Right renal cortex interstitium (tissue), 3 donors: ENCODE results near the gene CFDP1. TPM values are rescaled to one million over a fixed set of nuclear protein-coding genes. Genes with fewer than 3 reads are reported as not detected.
"Not testable (repeated sequence)": the region's sequence is repeated elsewhere in the genome, so short reads cannot be mapped to it uniquely, and the experiment has no call there.

Experiments used
- DNase-seq, 3 donors: peaks; one replicate each; pipeline ENCODE4 v3.0.0-alpha.2; 2013; ENCODE audit warnings: low read depth in 3 of 3, low spot score in 2 of 3
- polyA plus RNA-seq, 3 donors: library from polyadenylated mRNA; unstranded; fragments of 120-200 nt; gene quantifications; one replicate each; pipeline ENCODE4 v1.2.1, GENCODE V29; 2013; ENCODE audit not compliant: insufficient read length in 3 of 3

Gene CFDP1
- polyA plus RNA-seq, 3 donors = 202 to 221 (median 203) TPM

DNA sequence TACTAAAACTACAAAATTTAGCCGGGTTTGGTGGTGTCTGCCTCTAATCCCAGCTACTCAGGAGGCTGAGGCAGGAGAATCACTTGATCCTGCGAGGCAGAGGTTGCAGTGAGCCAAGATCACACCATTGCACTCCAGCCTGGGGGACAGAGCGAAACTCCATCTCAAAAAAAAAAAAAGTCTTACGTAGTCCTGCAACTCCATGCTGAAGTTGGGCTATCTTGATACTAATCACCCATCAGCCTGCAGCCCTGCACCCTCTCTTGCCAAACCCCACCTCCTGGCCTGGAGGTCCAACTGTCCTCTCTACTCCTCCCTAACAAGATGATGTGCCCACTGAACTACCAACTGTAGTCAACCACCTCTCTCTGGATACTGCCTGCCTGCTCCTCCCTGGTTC, 26.4 kb upstream of the CFDP1 start:
- no peak for DNase-seq

DNA sequence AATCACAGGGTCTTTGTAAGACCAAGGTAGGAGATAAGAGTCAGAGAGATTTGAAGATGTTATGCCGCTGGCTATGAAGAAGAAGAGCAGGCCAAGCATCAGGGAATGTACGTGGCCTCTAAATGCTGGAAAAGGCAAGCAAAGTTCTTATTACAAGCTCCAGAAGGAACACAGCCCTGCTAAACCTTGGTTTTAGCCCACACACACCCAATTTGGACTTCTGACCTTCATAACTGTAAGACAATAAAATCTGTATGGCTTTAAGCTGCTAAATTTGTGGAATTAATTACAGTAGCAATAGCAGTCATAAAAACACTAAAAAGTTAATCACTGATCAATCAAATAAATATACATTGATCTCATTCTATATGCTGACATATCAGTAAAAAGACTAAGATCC, 25.1 kb upstream of the CFDP1 start:
- no peak for DNase-seq

DNA sequence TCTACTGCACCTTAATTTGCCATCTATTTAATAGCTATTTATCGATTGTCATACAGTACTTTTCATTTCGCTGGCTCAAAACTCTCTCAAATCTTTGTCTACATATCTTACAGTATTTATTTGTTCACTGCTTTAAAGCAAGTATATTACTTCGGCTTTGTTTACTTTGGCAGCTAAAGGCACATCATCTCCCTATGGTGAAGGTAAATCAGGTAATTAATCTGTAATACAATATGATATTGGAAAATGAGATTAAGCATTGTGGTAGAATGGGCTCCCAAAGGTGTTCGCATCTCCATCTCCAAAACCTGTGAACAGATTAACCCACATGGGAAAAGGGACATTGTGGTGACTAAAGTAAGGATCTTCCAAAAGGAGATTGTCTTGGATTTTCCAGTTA, 24.7 kb upstream of the CFDP1 start:
- DNase-seq = no peak

DNA sequence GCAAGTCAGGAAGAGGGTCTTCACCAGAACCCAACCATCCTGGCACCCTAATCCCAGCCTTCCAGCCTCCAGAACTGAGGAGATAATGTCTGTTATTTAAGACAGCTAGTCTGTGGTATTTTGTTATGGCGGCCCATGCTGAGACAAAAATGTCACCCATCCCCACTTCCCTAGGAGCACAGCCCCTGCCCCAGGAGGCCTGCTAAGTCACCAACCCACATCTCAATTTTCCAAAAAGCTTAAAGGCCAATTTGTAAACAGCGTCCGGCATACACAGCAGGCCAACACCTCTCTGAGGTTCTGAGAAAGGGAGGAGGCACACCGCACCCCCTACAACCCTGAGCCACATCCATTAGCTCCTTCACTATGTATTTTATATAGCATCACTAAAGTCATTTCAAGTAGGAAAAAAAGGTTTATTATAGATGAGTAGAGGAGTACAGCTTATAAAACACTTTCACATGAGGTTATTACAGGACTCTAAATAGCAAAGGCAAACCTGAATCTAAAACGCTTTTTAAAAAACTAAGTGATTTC, 24.2 kb upstream of the CFDP1 start:
- no peak for DNase-seq

DNA sequence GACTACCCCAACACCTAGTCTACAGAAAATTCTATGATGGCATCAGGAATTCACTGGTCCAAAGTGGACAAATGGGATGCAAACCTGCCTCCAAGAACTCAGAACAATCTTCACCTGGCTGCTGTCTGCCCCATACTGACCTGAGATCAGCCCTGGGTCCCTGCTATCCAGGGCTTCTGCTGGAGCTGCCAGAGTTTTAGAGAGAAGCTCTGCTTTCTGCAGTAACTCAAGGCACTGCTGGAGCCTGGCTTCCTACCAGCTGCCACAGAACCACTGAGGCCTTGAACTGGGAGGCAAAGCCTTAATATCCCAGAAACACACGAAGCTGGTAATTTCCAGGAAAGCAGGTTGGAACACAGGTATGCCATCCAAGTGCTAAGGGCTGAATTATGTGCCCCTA, 23.7 kb upstream of the CFDP1 start:
- DNase-seq = no peak

DNA sequence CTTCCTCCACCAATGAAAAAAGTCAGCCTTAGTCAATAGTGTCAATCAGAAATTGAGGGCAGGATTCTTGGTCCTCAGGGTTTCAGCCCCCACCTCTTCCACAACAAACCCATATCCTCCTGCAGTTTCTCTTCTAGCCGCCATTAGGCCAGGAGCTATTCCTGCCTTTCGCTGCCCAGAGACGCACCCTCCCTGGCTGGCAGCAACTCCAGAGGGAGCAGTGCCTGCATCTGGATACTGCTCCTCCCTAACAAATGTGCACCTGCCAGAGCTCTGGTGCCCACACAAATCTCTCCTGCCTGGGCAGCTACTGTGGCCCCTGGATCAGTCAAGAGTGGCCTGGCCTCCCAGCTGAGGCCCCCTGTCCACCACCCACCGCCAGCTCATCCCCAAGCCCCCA, 23.2 kb upstream of the CFDP1 start:
- DNase-seq = not testable (repeated sequence)

DNA sequence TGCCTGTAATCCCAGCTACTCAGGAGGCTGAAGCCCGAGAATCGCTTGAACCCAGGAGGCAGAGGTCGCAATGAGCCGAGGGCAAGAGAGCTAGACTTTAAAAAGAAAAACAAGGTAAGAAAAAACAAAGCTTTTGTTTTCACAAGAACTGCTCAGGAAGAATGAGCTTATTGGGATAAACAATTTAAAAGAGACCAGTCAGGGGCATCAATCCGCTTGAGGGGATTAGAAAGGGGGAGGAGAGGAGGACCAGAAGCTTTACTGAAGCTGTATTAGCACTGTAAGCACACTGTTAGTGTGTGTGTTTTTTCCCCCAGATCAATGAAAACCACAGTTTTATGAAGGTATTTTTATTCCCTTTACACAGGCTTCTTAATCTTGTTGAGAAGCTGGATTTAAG, 22.4 kb upstream of the CFDP1 start:
- no peak for DNase-seq

DNA sequence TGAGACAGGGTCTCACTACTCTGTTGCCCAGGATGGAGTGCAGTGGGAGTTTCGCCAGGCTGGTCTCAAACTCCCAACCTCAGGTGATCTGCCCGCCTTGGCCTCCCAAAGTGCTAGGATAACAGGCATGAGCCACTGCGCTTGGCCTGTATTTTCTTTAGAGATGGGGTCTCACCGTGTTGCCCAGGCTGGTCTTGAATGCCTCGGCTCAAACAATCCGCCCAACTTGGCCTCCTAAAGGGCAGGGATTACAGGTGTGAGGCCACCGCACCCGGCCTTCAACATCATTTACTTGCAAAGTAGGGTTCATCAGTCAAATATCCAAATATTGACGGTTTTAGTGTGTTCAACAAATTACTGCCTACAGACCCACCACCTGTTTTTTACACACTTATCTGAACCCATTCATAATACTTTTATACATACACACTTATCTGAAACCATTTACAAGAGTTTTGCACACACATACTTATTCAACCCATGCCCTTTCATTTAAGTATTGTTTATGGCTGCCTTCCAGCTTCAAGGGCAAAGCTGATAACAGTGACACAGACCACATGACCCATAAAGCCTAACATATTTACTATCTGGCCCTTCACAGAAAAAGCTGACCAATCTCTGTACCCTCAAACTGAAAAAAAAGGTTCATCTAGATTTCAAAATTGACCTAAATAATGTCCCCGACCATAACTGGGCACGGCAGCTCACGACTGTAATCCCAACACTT, 19.3 kb upstream of the CFDP1 start:
- DNase-seq = no peak

DNA sequence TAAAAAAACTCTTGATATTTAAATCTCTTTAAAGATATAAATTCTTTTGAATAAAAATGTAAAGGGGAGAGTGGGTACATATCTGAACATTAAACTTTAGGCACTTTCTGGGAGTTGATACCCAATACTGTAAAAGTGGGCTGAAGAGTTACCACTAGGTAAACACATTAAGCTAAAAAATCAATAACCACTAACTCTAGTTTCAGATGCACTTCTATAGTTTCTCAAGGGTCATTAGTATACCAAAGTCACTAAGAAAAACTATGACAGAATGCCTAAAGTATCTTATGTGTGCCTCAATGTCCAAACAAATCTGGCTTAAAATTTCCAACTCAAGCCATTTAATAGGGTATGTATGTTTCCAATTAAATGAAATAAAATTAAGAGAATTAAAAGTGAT, 13.1 kb upstream of the CFDP1 start:
- no peak for DNase-seq

DNA sequence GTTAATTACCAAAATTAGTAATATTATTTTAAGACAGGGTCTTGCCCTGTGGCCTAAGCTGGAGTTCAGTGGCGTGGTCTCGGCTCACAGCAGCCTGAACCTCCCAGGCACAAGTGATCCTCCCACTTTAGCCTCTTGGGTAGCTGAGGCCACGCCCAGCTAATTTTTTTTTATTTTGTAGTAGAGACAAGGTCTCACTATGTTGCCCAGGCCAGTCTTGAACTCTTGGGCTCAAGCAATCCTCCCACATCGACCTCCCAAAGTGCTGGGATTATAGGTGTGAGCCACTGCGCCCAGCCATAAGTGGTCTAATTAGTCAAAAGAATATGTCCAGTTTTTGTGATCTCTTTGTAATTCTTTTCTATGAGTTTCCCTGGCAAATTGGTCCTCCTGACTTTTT, 12.0 kb upstream of the CFDP1 start:
- no peak for DNase-seq

DNA sequence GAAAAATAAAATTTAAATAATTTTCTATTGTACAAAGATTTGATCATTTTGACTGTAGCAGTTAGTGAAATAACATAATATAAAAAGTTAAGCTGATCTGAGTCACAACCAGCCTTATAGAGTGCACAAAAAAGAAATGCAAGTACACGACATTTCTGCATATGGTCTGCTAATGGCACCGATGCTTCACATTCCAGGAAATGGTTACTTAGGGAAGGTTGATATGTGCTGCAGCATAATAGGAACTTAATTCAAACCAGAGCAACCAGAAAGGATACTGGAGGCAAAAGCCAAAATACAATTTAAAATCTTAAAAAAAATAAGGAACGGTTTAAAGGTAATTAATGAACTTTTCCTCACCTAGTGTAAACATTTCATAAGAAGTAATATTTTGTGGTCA, 10.0 kb upstream of the CFDP1 start:
- no peak for DNase-seq

DNA sequence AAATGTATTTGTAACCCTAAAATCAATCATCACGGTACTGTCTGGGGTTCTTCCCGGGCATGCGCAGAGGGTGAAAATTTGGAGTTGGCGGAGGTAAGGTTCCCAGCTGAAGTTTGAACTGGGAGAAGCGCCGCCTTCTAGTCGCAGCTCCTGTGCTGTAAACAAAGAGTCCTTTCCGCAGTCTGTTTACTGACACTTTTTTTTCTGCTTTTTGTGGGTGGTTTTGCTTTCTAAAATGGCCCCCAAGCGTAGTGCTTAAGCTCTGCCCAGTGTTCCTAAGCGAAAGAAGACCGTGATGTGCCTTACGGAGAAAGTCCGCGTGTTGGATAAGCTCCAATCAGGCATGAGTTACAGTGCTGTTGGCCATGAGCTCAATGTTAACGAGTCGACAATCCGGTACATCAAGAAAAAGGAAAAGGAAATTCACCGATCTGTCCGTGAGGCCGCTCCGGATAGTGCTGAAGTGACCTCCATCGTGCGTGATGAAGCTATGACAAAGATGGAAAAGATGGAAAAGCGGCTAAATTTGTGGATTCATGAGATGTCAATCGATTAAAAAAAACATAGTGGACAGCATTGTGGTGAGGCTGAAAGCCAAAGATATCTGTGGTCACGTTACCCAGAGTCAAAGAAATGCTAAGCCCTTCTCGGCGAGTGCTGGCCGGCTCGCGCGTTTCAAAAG, 570 bp upstream of the CFDP1 start:
- DNase-seq = peak; percentile 88 to 91 (median 89)

DNA sequence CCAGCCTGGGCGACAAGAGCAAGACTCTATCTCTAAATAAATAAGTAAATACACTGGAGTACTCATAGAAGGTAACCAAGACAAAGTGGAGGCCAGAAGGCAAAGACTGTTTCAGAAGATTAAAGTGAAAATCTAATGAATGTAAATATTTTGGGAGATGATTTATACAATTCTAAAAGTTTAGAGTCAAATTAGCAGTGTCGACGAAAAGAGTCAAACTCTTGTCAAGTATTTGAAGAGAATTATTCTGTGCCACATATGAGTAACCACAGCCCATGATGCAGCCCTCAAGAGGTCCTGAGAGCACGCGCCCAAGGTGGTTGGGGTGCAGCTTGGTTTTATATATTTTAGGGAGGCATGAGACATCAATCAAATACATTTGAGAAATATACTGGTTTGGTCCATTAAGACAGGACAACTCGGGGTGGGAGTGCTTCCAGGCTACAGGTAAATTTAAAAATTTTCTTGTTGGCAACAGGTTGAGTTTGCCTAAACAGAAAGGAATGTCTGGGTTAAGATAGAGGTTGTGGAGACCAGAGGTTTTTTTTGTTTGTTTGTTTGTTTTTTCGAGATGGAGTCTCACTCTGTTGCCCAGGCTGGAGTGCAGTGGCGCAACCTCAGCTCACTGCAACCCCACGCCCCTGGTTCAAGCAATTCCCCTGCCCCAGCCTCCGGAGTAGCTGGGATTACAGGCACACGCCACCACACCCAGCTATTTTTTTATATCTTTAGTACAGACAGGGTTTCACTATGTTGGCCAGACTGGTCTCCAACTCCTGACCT, 3.5 kb downstream of the CFDP1 start:
- no peak for DNase-seq

DNA sequence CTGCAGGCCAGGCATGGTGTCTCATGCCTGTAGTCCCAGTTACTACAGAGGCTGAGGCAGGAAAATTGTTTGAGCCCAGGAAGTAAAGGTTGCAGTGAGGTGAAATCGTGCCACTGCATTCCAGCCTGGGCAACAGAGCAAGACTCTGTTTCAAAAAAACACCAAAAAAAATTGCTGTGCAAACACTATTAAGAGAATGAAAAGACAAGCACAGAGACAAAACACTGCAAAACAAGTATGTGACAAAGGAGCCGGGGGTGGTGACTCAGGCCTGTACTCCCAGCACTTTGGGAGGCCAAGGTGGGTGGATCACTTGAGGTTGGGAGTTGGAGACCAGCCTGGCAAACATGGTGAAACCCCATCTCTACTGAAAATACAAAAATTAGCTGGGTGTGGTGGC, 6.8 kb downstream of the CFDP1 start:
- not testable (repeated sequence) for DNase-seq

DNA sequence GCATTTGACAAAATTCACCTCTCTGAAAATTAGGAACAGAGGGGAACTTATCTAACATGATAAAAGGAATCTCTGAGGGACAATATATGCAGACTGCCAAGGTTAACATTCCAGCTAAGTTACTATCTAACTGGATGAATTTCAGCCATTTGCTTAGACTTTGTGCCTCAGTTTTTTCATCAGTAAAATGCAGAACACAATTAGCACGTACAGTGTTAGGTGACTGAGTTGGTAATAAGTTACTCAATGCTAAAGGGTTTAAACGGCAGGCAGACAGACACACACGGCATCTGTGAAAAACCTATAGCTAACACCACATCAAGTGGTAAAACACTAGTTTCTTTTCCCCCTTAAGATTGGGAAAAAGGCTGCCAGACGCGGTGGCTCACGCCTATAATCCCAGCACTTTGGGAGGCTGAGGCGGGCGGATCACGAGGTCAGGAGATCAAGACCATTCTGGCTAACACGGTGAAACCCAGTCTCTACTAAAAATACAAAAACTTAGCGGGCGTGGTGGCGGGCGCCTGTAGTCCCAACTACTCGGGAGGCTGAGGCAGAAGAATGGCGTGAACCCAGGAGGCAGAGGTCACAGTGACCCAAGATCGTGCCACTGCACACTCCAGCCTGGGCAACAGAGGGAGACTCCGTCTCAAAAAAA, 9.1 kb downstream of the CFDP1 start:
- DNase-seq = not testable (repeated sequence)

DNA sequence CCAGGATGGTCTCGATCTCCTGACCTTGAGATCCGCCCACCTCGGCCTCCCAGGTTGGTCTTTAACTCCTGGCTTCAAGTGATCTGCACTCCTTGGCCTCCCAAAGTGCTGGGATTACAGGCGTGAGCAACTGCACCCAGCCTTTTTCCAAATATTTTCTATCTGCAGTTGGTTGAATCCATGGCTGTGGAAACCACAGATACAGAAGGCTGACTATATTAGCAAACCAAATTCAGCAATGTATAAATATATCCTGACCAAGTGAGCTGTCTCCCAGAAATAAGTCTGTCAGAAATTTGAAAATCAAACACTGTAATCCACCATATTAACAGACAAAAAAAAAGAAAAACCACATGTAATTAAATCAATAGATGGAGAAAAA, 9.6 kb downstream of the CFDP1 start:
- DNase-seq = no peak

DNA sequence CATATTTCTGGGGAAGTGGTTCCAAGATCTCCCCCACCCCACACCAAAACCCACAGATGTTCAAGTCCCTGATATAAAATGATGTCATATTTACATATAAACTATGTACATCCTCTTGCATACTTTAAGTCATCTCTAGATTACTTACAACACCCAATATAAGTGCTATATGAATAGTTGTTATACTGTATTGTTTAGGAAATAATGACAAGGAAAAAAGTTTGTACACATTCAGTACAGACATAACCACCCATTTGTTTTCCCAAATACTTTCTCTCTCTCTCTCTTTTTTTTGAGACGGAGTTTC, 11.5 kb downstream of the CFDP1 start:
- DNase-seq = no peak

DNA sequence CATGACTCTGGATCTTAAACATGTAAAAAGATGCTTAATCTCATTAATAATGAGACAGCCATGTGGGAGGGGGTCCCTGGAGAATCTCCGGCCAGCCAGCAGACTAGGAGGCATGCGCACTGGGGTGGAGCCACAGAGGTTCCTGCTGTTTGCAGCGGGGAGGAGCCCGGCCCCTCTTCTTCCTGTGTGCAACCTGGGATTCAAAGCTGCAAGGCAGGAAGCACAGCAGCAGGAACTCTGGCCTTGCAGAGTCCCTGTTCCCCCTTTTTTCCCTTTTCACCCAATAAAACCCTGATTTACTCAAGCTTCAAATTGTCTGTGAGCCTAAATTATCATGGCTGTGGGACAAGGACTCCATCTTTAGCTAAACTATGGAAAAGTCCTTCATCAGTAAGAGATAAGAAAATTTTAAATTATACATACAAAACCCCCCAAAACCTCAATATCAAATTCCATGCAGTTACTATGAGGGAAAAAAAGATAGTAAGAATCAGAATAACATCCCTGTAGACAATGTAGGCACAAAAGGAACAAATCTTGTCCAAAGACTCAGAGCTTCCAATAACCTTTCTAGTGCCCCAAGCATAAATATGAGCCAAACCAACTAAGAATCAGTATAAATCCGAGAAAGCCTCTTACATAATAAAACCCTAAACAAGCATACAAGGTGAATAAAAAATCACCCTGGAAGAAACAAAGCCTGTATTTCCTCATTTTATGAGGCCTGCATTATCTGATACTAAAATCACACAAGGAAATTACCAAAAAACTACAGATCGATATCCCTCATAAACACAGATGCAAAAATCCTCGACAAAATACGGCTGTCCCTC, 12.1 kb downstream of the CFDP1 start:
- peak in 1 of 3 donors; percentile 54 for DNase-seq

DNA sequence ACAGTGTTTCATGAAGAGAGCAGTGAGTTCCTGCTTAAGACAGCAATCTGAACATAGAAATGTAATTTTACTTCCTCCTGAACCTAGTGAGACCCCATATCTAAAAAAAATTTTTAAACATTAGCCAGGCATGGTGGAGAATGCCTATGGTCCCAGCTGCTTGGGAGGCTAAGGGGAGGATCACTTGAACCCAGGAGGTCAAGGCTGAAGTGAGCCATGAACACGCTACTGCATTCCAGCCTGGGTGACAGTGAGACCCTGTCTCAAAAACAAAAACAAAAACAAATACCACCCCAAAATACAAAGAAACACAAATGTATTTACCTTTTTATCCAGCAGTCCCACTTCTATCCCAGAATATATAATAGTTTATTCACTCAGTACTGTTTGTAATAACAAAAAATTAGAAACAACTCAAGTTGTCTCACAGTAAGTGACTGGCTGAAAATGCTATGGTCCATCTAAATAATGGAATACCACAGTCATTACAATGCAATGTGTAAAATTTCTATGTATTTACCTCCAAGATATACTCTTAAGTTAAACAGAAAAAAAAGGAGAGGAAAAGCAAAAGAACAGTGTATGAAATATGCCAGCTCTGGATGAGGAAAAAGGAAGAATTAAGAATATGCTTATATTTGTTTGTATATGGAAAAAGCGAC, 16.3 kb downstream of the CFDP1 start:
- no peak for DNase-seq
